Measurements from ENCODE around the gene TNFSF15.

DNA sequence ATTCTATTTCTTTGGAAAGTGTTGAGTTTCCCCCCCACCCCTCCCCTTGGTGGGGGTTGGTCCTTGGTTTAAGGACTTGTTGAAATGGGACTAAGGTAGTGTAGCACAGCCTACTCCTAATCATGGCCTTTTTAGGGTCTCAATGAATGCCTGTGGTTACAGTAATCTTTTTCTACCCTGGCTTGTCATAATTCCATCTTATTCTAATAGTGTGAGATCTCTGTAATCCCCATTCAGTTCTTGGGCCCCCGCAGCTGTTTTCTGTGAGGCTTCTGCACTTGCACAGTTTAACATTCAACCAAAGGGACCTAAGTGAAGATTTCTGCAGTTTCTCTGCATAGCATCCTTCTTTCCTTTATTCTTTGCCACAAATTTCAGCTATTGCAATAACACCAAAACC is 30.7 kb downstream of the TNFSF15 start:
- TF ChIP-seq, protein P1, sequence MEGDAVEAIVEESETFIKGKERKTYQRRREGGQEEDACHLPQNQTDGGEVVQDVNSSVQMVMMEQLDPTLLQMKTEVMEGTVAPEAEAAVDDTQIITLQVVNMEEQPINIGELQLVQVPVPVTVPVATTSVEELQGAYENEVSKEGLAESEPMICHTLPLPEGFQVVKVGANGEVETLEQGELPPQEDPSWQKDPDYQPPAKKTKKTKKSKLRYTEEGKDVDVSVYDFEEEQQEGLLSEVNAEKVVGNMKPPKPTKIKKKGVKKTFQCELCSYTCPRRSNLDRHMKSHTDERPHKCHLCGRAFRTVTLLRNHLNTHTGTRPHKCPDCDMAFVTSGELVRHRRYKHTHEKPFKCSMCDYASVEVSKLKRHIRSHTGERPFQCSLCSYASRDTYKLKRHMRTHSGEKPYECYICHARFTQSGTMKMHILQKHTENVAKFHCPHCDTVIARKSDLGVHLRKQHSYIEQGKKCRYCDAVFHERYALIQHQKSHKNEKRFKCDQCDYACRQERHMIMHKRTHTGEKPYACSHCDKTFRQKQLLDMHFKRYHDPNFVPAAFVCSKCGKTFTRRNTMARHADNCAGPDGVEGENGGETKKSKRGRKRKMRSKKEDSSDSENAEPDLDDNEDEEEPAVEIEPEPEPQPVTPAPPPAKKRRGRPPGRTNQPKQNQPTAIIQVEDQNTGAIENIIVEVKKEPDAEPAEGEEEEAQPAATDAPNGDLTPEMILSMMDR (conservative IDR thresholded peaks at IDR 0.05), result no peak
- TF ChIP-seq ZFX (IDR thresholded peaks at IDR 0.05), result no peak

All from C4-2B (cell line).